Iris pigment epithelial cell (primary cell): ENCODE data around the gene DBP.
A peak's percentile ranks its signal among the peaks of the same experiment; 100 is the strongest.

Source experiments
- DNase-seq: peaks from one replicate; pipeline ENCODE4 v3.0.0-alpha.2; 2011; ENCODE audit warnings: low read depth

The DBP gene

DNA sequence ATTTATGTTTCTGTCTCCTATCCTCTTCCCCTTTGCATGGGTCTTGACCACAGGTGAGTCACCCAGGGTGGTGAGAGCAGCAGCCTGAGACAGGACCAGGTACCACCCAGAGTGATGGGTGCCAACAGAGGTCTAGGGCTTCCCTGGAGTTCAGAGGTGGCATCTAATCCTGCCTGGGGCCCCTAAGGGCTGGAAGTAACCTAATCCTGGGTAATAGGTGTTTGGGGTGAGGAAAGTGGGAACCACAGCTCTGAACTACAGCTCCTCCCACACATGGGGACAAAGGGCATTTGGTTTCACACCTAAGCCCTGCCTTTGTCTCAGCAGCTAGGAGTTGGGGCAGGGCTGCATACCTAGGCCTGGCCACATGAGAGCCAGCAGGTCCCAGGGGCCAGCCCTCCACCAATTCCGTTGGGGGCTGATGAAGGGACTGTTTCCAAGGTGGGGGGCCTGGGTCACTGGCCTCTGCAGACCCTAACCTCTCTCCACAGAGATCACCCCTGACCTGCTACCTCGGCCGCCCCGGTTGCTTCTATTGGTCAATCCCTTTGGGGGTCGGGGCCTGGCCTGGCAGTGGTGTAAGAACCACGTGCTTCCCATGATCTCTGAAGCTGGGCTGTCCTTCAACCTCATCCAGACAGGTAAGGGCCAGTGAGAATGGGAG lies 9.8 kb downstream of the DBP start:
- DNase-seq = no peak

DNA sequence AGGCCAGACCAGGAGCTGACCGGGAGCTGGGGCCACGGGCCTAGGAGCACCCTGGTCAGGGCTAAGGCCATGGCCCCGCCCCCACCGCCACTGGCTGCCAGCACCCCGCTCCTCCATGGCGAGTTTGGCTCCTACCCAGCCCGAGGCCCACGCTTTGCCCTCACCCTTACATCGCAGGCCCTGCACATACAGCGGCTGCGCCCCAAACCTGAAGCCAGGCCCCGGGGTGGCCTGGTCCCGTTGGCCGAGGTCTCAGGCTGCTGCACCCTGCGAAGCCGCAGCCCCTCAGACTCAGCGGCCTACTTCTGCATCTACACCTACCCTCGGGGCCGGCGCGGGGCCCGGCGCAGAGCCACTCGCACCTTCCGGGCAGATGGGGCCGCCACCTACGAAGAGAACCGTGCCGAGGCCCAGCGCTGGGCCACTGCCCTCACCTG lies 11.3 kb downstream of the DBP start:
- DNase-seq = no peak

DNA sequence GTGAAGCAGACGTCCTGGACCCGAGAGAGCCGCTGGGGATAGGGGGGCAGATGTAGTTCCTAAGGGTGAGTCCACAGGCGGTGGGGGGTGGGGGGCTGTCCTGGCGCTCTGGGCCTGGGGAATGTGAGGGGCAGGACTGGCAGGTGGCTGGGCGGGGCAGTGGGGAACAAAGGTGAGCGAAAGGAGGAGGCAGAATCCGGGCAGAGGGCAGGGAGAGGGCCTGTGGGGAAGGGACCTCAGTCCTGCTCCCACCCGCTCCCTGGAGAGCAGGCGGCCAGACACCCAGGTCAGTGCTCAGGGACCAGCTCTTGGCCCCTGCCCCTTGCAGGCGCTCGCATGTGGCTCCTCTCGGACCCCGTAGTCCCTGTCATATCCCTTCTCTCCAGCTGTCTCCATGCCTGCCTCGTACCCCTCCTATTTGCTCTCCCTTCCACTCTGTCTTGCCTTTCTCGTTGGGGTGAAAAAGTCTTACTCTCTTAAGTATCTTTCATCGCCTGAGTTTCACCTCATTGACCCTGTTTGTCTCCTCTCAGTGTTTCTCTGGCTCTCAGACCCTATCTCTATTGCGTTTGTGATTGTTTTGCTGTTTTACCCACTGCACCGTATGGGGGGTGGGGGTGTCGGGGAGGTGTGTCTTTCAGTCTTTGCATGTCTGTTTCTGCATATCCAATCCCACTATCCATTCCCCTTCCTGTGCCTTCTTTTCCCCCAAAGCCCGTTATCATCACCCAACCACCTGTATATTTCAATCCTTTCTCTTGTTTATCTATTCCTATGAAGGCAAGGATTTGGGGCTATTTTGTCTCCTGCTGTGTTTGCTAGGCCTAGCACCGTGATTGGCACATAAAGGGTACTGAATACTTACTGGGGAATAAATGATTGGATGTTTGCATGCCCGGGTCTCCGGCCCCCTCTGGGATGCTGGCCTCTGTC lies 12.1 kb downstream of the DBP start:
- no peak for DNase-seq

DNA sequence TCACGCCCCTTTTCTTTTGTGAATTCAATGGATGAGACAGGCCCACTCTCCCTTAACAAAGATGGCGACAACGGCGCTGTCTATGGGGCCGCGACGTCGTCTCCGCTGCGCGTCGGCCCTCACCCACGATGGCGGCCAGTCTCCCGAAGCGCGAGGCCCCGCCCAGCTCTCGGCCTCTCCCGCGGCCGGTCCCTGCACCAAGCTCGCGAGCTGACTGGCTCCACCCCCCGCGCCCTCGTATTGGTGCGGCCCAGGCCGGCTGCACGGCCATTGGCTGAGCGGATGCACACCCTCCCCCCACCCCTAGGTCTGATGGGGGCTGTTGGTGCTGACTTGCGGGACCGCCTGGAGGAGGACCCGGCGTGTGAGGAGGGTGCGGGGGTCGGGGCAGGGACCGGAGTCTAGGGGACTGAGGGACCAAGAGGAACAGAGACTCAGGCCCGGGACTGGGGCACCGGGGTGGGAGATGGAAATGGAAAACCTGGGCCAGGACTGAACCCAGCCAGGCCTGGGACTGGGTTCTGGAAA lies 13.0 kb downstream of the DBP start:
- DNase-seq = peak; percentile 98

DNA sequence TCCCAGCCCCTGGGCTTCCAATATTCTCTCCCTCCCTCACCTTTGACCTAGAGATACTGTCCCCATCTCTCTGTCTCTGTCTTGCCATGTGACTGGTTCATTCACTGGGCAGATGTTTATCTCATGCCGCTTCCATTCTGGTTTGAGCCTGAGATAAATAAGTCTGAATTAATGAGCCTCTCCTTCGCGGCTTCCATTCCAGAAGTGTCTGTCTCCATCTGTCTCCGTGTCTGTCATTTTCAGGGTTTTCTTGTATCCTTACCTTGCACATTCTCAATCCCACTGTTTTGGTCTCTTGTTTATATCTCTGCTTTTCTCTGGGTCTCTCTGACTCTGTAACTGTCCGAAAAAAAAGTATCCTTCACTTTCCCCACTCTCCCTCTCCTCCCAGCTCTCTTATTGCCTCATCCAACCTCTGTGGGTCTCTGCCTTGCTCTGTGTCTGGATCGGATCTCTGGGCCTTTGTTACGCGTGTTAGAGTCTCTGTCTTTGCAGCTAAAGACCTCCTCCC lies 13.6 kb downstream of the DBP start:
- DNase-seq = no peak

DNA sequence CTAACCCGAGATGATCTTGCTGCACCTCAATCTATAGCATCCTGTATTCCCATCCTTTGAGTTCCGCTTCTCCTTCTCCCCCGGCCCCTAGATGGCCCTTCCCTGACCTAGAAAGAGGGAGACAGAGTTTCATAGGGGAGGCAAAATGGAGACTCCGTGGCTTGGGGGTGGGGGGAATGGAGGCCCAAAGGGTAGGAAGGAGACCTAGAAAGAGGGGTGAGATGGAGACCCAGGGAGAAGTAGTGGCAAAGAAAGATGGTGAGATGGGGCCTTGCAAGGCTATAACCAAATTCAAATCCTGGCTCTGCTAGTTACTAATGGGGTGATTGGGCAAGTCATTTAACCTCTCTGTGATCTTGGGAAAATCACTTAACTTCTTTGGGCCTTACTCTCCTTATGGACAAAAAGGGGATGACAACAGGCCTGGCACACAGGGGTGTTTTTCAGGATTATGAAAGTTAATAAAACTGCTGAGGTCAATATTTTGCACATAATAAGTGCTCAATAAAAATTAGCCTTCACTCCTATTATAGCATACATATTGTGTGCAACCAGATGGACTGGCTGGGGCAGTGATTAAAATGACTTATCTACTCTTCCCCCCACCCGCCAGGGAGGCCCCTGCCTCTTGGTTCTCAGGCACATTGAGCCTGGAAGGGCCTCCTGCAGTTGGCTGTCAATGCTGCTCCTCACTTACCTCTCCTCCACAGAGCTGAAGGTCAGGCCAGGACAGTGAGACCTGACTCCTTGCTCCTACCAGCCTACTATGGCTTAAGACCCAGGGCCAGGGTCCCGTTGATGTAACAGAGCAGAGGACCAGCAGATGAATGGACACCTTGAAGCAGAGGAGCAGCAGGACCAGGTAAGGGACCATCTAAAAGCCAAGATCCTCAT lies 17.2 kb downstream of the DBP start:
- no peak for DNase-seq

DNA sequence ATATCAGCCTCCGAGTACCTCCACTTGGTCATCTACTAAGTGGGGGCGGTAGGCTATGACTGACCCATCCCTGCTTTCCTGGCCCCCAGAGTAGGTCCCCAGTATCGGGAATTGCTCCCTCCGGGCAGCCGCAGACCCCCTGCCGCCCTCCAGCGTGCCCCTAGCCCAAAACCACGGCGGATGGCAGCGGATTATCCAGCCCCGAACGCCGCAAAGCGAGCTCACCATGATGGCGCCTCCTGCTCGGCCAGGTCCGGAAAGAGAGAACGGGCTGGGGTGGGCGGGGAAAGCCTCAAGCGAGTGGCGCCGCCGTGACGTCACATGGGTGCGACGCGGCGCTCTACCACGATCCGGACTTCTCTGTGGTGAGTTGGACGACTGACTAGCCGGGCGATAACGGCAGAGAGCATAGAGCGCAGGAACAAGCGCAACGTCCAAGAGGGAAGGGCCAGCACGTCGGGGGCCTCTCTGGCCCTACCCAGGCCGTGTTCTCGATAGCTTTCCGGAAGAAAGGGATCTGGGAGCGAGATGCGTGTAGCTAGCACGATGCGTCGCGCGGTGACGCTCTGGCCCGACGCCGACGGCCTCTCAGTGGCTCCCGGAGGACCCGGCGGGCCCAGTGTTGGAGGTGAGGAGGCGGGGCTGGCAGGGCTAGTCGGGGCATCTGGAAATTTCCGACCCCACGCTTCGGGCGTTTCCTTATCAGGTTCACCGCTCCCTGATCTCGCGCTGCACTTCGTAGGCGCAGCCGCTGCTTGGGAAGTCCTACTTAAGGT lies 18.1 kb downstream of the DBP start, which contains the start of the genes RPL18 and SPHK2:
TSS of gene RPL18 (minus strand) at position 263 of the 776 bp plus-strand sequence. CDS start at position 228, 35 bp downstream.
TSS of gene SPHK2 (plus strand) at position 591 of the 776 bp plus-strand sequence. CDS start 1,009 bp downstream, outside the sequence.
- DNase-seq = peak; percentile 100

DNA sequence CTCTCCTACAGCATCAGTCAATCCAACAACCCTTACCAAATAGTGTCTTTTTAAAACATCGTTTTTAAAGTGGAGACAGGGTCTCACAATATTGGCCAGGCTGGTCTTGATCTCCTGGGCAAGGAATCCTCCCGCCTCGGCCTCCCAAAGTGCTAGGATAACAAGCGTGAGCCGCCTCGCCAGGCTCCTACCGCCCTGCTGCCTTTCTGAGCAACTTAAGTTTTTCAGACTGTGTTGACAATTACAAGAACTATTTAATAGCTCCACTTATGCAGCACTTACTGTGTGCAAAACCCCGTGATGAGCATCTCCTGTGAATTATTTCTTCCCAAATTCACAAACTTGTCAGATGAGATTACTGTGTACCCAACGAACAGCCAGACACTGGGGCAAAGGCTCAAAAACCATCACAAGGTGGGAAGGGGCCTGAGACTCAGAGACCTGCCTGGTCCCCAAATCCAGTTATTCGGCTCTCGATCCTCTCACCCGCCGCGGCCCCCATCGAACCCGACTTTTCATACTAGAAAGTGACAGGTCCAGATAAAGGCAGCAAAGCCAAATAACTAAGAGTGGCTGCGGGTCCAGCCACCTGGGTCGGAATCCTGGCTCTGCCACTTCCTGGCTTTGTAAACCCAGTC lies 18.8 kb downstream of the DBP start:
- no peak for DNase-seq

DNA sequence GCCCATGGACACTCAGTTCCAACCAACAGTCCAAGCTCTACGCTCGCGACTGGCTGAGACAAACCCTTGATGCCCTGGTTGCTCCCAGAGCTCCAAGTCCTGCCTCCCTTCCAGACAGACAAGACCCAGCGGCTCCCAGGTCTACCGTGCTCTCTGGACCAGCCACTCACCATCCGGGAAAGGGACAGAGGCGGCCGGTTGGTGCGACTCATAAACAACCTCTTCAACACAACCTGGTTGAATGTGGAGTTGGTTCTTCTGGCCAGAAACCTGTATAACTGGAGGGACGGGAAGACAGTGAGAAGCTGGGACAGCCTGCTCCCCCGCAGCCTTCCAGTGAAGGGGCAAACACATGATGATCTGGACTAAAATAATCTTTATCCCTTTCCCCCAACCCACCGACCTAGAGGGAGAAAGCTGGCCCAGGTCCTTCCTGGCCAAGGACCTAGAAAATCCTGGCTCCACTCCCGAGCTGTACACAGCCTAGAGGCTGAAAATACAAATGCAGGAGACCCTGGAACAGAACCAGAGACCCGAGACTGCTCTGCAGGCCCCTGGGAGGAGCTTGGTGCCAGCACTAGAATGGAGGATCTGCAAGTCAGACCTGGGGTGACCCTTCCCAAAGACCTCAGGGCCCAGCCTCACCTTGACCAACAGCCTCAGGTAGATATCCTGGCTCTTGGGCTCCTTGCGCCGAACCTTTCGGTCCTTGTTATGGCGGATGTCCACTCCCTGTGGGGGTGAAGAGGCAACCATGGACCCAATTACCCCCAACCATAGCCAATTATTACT lies 19.8 kb downstream of the DBP start:
- no peak for DNase-seq

DNA sequence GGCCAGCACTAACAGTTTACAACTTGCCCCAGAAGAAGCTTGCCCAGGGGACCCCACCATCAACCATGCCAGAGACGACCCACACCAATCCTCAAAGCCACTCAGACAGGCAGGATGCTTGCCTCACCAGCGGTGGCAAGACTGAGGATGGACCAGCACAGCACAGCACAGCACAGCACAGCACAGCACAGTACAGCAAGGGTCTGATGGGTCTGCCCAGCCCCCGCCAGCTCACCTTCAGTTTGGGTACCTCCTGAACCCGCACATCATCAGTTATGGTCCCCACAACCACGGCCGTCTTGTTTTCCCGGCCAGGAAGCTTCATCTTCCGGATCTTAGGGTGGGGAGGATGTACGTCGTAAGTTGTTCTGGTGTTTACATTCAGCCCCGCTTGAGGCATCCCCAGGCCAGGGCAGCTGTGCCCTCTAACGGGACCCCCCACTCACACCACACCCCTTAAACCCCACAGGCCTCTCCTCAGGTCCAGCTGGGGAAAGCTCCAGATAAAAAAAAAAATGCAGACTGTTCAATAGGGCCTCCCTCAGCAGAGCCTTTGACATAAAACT lies 20.6 kb downstream of the DBP start:
- DNase-seq = no peak

DNA sequence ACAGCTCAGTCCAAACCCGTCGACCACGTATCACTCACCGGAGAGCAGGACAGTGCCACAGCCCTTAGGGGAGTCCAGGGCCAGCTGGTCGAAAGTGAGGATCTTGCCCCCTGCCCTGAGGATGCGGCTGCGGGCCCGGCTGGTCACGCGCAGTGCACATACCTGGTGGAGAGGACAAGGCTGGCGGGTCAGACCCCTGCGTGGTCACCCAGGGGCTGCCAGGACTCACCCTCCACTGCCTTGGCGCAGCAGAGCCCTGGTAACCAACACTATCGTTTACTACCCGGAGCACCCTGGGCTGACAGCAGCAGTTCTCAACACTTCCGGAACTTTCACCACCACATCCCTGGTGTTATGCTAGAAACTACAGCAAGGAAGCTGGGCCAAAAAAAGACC lies 21.1 kb downstream of the DBP start:
- DNase-seq = no peak

DNA sequence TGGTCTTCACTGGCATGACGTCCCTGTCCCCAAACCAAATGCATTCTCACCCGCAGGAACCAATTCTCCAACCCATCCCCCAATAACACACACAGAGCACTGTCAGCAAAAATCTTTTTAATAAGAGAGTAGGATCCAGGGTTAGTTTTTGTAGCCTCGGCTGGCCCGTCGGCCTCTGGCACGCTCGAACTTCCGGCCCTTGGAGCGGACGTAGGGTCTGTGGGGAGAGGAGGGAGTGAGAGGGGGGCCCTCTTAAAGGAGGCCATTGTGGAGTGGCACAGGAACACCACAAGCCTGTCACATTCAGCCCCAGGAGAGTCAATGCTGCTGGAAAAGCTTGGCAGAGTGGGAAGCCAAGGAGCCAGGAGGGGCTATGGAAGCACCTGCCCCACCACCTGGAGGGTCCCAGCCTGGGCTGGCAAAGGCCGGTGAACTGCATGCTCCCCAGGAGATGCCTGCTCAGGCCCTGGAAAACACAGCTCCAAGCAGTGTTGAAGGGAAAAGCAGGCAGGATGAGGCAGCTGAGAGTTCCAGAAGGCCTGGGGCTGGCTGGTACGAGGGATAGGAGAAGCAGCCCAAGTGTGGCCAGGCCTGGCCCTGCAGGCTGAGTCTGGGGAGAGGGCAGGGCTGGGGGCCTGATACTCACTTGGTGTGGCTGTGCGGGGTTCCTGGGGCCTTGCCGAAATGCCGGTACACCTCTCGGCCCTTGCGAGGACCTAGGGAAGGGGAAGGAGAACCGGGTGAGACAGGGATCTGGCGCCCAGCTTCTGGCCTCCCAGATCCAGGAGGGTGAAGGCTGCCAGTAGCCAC lies 21.7 kb downstream of the DBP start:
- DNase-seq = no peak

DNA sequence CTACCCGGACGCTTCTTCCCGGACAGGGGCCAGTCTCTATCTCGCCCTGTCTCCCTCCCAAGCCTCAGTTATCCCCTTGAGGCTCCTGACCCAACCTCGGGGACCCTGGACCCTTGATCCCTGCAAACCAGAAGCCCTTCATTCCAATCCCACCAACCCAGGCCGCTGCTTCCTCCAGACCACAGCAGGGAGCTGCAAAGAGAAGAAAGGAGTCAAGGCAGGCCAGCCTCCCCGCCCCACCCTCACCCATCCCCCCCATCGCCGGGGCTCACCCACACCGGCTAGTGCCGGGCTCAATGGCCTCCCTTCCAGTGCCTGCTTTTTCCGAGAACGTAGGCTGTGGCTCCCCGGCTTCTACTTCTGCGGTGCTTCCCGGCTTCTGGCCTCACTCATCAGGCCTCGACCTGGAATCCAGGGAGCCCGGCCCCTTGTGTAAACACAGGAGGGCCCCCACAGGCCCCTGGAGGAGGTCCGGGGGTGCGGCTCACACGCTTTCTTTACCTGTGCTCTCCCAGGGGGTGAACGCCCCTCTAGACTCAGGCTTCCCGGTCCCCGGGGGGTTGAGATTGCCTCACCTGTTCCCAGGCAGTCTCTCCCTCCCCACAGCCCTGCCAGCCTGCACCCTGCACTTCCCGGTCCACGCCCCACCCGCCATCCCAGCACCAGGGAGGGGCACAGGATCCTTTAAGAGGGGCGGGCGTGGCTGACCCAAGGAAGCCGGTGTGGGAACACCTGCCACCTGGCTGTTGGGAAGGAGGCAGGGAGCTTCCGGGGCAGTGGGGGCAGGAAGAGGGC lies 22.5 kb downstream of the DBP start, which contains the start of gene FAM83E:
TSS of gene FAM83E (minus strand) at position 641 of the 795 bp plus-strand sequence. CDS start 1,704 bp downstream, outside the sequence.
- DNase-seq = no peak

DNA sequence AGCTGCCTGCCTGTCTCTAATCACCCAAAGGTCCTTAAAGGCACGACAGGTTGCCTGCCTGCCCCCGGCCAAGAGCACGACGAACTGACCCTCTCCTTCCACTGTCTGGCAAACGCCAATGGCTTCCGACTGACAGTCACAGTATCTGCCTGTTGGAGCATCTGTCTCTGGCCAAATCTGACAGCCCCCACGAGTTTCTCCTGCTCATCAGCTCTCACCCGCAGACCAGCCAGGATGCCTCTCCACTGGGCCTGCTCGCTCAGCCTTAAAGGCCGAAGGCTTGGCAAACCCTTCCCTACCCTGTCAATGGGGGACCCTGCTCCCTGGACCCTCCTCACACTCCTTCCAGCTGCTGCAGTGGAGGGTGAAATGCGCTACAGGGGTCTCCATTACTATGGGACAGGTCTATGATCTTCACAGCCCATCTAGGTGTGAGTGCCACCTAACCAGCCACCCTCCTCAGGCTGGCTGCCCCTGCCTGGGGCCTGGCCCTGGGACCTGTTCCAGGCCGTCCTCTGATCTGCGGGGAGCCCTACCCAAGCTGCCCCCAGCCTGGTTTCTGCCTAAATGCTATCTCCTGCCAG lies 23.2 kb downstream of the DBP start:
- DNase-seq = no peak

DNA sequence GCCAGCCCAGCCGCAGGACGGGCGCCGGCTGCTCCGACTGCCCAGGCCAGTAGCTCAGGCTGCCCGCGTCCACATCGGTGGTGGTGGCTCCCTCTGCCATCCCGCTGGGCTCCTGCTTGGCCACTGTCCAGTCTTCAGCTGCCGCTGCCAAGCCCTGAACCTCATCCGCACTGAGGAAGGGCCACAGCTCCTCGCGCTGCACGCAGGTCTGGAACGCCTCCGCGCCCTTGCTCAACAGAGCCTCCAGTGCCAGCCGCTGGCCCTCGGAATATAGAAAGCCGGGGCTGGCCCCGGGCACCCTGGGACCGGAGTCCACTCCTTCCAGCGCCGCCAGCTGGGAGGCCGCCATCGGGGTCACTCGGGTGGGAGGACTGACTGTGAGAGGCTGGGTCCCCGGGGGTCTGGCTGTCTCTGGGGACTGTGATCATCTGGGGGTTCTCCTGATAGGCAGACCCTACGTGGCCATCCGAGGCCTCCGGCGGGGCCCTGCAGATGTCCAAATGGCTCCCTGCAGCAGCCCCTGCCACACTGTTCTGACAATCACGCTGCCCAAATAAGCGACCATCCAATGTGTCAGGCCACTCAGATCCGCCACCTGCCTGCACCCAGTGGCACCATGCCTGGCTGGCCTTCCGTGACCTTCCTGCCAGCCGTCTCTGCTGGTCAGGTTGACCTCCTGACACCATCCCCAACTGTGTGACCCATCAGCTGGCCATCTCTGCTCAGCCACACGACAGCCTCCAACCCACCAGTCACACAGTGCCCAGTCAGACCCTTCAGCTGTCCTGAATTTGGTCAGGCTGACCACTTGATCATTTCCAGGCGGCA lies 23.9 kb downstream of the DBP start:
- no peak for DNase-seq

DNA sequence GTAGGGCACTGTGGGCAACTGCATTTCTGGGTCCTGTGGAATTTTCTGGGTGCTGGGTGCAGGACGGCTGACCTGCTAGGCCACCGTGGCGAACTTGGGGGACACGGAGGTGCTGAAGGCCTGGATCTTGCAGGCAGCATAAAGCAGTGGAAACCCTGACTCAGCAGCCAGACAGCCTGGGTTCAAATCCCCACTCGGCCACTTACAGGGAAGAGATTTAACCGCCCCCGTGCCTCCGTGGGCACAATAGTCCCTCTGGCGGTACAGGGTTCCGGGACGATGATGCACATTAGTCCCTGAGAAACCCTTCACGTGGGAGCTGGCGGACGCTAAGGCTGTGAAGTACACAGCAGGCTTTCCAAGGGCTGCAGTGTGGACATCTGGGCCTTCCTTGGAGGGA lies 25.3 kb downstream of the DBP start:
- DNase-seq = no peak
